Astrocyte (in vitro differentiated cells and primary cell): ENCODE data around the gene SNED1. TPM values are rescaled to one million over a fixed set of nuclear protein-coding genes. Genes with fewer than 3 reads are reported as not detected.

Experiments used
- DNase-seq: peaks from one replicate; pipeline ENCODE4 v3.0.0-alpha.2; 2010; ENCODE audit warnings: low read depth
- FAIRE-seq: peaks from 2 replicates; lab custom pipeline; 2011; peaks lifted over from hg19 to GRCh38; lab: Jason Lieb, UNC
- H2AFZ ChIP-seq: 2 replicates; pipeline ENCODE4 v1.6.0; 2012; ENCODE audit warnings: low read depth, low read length, inconsistent platforms
- H3K27ac ChIP-seq: 2 replicates; pipeline ENCODE4 v1.5.1; 2011; ENCODE audit warnings: low read depth, low read length, inconsistent platforms
- H3K27me3 ChIP-seq: 2 replicates; pipeline ENCODE4 v1.6.0; 2011; ENCODE audit warnings: low read length, inconsistent platforms; ENCODE audit not compliant: insufficient read depth
- H3K36me3 ChIP-seq: 2 replicates; pipeline ENCODE4 v1.5.1; 2011; ENCODE audit warnings: low read length, inconsistent platforms; ENCODE audit not compliant: insufficient read depth
- H3K4me1 ChIP-seq: 2 replicates; pipeline ENCODE4 v1.5.1; 2011; ENCODE audit warnings: low read length, inconsistent platforms; ENCODE audit not compliant: insufficient read depth
- H3K4me2 ChIP-seq: 2 replicates; pipeline ENCODE4 v1.6.0; 2012; ENCODE audit warnings: low read length, inconsistent platforms
- H3K4me3 ChIP-seq: 2 replicates; pipeline ENCODE4 v1.5.1; 2011; ENCODE audit warnings: low read depth, mild to moderate bottlenecking, low read length, inconsistent platforms; ENCODE audit not compliant: insufficient read depth
- H3K79me2 ChIP-seq: 2 replicates; pipeline ENCODE4 v1.6.0; 2012; ENCODE audit warnings: mild to moderate bottlenecking, low read length, inconsistent platforms; ENCODE audit not compliant: insufficient read depth
- H3K9ac ChIP-seq: 2 replicates; pipeline ENCODE4 v1.6.0; 2012; ENCODE audit warnings: mild to moderate bottlenecking, low read length, inconsistent platforms
- H3K9me3 ChIP-seq: 2 replicates; pipeline ENCODE4 v1.5.1; 2012; ENCODE audit warnings: low read depth, mild to moderate bottlenecking, low read length, inconsistent platforms; ENCODE audit not compliant: insufficient read depth
- H4K20me1 ChIP-seq: 2 replicates; pipeline ENCODE4 v1.6.0; 2012; ENCODE audit warnings: low read length, inconsistent platforms; ENCODE audit not compliant: insufficient read depth
- H3K27ac Mint-ChIP-seq: one replicate; pipeline ENCODE4 v1.8.0; 2021; ENCODE audit warnings: mild to moderate bottlenecking, mixed read lengths; ENCODE audit not compliant: unreplicated experiment
- H3K27me3 Mint-ChIP-seq: one replicate; pipeline ENCODE4 v1.8.0; 2021; ENCODE audit warnings: low read depth, mixed read lengths; ENCODE audit not compliant: unreplicated experiment
- H3K36me3 Mint-ChIP-seq: one replicate; pipeline ENCODE4 v1.8.0; 2021; ENCODE audit warnings: low read depth, mixed read lengths; ENCODE audit not compliant: unreplicated experiment
- H3K4me1 Mint-ChIP-seq: one replicate; pipeline ENCODE4 v1.8.0; 2021; ENCODE audit warnings: low read depth, mixed read lengths; ENCODE audit not compliant: unreplicated experiment
- H3K4me3 Mint-ChIP-seq: one replicate; pipeline ENCODE4 v1.8.0; 2021; ENCODE audit warnings: mild to moderate bottlenecking, moderate library complexity, mixed read lengths; ENCODE audit not compliant: unreplicated experiment
- H3K9me3 Mint-ChIP-seq: one replicate; pipeline ENCODE4 v1.8.0; 2021; ENCODE audit warnings: mild to moderate bottlenecking, mixed read lengths; ENCODE audit not compliant: unreplicated experiment
- EZH2 ChIP-seq: IDR thresholded peaks from 2 replicates; pipeline ENCODE4 v1.6.1; 2012; ENCODE audit warnings: mild to moderate bottlenecking, low read length, inconsistent platforms; ENCODE audit not compliant: insufficient read depth
- total RNA-seq: library from RNA; stranded (reverse); gene quantifications from 2 replicates; pipeline ENCODE4 v1.2.1, GENCODE V29; 2021
- TF ChIP-seq, protein P1 (sequence below): IDR thresholded peaks from 2 replicates; pipeline ENCODE4 v1.5.1; 2011; ENCODE audit warnings: low read depth, mild to moderate bottlenecking, inconsistent platforms, low read length, moderate library complexity; ENCODE audit not compliant: insufficient read depth

The SNED1 gene
- total RNA-seq, 1 donor from 2014 or later = 0.23 TPM

DNA sequence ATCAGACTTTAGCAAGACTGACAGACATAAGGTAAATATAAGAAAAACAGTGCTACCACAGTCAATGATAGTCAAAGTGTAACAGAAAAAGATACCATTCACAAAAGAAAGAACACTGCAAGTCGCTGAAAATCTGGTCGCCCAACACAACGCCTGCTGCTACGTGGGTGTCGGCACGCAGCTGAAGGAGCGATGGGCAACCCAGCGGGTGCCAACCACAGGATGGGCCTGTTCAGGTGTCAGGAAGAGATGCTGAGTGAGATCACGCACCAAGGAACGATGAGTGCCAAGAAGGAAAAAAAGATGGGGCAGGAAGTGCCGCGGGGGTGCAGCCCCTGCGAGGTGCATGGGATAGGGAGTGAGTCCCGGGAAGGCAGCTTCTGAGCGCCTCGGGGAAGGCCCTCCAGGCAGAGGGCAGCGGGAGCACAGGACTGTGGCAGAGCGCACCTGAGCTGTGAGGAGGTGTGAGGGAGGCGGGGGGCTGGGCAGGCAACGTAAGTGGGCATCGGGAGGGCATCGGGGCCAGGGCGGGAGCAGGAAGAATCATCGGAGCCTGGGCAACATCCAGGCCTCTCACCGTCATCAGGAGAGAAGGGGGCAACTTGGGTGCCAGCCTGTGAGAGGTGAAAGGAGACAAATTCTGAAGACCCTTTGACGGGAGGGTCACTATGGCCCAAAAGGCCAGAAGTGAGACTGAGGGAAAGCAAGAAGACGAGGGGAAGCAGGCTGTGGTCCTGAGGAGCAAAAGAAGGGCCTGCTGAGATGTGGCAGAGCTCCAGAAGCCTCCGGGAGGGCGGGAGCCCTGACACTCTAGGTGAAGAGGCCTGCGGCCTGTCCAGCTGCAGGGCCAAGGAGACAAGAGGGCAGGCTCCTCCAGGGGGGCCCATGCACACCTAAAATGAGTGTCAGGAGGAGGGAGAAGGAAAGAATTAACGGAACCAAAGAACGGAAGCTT lies 118.5 kb downstream of the SNED1 start:
- Histone ChIP-seq H2AFZ (no peak overlapping the region), H3K4me2 (no peak overlapping the region), H3K4me3 (no peak overlapping the region), H3K9ac (no peak overlapping the region), H3K79me2 (no peaks in the 10 kb centered on the region), H4K20me1 (no peaks in the 10 kb centered on the region), H3K4me1 (no peaks in the 10 kb centered on the region), H3K27ac (no peak overlapping the region), H3K9me3 (no peaks in the 10 kb centered on the region), H3K36me3 (no peaks in the 10 kb centered on the region), H3K27me3 (no peaks in the 10 kb centered on the region)
- H3K9me3 Mint-ChIP-seq = peaks cover 3% of the 10 kb centered on the region
- no peaks in the 10 kb centered on the region for H3K4me1 Mint-ChIP-seq
- no peak overlapping the region for H3K4me3 Mint-ChIP-seq
- H3K36me3 Mint-ChIP-seq = peaks cover 1% of the 10 kb centered on the region
- DNase-seq (no peak), FAIRE-seq (no peak)
- TF ChIP-seq EZH2 = no peak
- TF ChIP-seq, protein P1, sequence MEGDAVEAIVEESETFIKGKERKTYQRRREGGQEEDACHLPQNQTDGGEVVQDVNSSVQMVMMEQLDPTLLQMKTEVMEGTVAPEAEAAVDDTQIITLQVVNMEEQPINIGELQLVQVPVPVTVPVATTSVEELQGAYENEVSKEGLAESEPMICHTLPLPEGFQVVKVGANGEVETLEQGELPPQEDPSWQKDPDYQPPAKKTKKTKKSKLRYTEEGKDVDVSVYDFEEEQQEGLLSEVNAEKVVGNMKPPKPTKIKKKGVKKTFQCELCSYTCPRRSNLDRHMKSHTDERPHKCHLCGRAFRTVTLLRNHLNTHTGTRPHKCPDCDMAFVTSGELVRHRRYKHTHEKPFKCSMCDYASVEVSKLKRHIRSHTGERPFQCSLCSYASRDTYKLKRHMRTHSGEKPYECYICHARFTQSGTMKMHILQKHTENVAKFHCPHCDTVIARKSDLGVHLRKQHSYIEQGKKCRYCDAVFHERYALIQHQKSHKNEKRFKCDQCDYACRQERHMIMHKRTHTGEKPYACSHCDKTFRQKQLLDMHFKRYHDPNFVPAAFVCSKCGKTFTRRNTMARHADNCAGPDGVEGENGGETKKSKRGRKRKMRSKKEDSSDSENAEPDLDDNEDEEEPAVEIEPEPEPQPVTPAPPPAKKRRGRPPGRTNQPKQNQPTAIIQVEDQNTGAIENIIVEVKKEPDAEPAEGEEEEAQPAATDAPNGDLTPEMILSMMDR = no peak
- H3K27me3 Mint-ChIP-seq = no peaks in the 10 kb centered on the region
- no peak overlapping the region for H3K27ac Mint-ChIP-seq

GRCh38 chr2:241118737-241119505 lies 120.5 kb downstream of the SNED1 start:
- TF ChIP-seq, protein P1 = no peak
- no peak for TF ChIP-seq EZH2
- Histone ChIP-seq H3K27me3 (no peaks in the 10 kb centered on the region), H3K36me3 (no peaks in the 10 kb centered on the region), H3K4me2 (no peak overlapping the region), H3K4me1 (no peaks in the 10 kb centered on the region), H3K27ac (no peak overlapping the region), H2AFZ (no peak overlapping the region), H3K79me2 (no peaks in the 10 kb centered on the region), H3K9me3 (no peaks in the 10 kb centered on the region), H3K9ac (no peak overlapping the region), H4K20me1 (no peaks in the 10 kb centered on the region), H3K4me3 (no peak overlapping the region)
- Mint-ChIP-seq H3K9me3 (peaks cover 3% of the 10 kb centered on the region), H3K4me1 (no peaks in the 10 kb centered on the region), H3K27ac (no peak overlapping the region), H3K4me3 (no peak overlapping the region), H3K27me3 (no peaks in the 10 kb centered on the region), H3K36me3 (peaks cover 1% of the 10 kb centered on the region)
- FAIRE-seq (no peak), DNase-seq (no peak)
